Measurements from ENCODE around the gene LAMA5.

DNA sequence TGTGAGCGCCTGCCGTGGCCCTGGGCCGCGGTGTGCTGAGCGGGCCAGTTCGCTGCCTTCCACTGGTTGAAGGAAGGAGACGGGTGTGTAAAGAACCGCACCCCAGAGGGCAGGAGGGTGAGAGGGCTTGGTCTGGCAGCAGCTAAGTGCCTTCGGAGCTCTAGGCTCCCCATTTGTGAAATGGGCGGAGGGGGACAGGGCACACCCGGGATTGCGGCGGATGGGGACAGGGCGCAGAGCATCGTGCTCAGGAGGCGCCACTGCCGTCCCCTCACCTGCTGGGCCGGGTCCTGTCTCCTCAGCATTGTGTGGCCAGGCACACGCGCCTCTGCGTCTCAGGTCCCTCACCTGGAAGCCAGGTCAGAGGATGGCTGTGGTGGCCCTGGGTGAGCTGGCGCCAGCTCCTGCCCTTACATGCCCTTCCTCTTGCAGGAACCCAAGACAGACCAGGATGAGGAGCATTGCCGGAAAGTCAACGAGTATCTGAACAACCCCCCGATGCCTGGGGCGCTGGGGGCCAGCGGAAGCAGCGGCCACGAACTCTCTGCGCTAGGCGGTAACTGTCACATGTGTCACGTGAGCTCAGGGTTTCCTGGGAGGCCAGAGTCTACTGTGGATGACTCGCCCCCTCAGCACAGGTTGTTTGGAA lies 61.2 kb downstream of the LAMA5 start:
- no peak for TF ChIP-seq POLR2A (IDR thresholded peaks at IDR 0.05)
- TF ChIP-seq, protein P1, sequence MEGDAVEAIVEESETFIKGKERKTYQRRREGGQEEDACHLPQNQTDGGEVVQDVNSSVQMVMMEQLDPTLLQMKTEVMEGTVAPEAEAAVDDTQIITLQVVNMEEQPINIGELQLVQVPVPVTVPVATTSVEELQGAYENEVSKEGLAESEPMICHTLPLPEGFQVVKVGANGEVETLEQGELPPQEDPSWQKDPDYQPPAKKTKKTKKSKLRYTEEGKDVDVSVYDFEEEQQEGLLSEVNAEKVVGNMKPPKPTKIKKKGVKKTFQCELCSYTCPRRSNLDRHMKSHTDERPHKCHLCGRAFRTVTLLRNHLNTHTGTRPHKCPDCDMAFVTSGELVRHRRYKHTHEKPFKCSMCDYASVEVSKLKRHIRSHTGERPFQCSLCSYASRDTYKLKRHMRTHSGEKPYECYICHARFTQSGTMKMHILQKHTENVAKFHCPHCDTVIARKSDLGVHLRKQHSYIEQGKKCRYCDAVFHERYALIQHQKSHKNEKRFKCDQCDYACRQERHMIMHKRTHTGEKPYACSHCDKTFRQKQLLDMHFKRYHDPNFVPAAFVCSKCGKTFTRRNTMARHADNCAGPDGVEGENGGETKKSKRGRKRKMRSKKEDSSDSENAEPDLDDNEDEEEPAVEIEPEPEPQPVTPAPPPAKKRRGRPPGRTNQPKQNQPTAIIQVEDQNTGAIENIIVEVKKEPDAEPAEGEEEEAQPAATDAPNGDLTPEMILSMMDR (IDR thresholded peaks at IDR 0.05) = no peak

Data from vagina (tissue), 2 donors.